Neuronal stem cell (in vitro differentiated cells): ENCODE data around the gene EFNA5.

Experiments used
- DNase-seq: peaks from one replicate; pipeline ENCODE4 v3.0.0-alpha.2; 2013; ENCODE audit warnings: low spot score
- H2AFZ ChIP-seq: one replicate; pipeline ENCODE4 v1.6.1; 2013; ENCODE audit warnings: mild to moderate bottlenecking, low read length, inconsistent platforms
- H2AK5ac ChIP-seq: 2 replicates; pipeline ENCODE4 v1.6.1; 2013; ENCODE audit warnings: low read depth, mild to moderate bottlenecking, inconsistent platforms, low read length, moderate library complexity, mixed read lengths
- H2BK120ac ChIP-seq: 2 replicates; pipeline ENCODE4 v1.6.1; 2013; ENCODE audit warnings: low read depth, mild to moderate bottlenecking, inconsistent platforms, low read length, moderate library complexity, mixed read lengths
- H2BK12ac ChIP-seq: one replicate; pipeline ENCODE4 v1.6.1; 2013; ENCODE audit warnings: low read length, inconsistent platforms
- H2BK15ac ChIP-seq: 2 replicates; pipeline ENCODE4 v1.6.1; 2013; ENCODE audit warnings: mild to moderate bottlenecking, low read length, inconsistent platforms, mixed read lengths
- H2BK5ac ChIP-seq: one replicate; pipeline ENCODE4 v1.6.1; 2013; ENCODE audit warnings: inconsistent platforms, mild to moderate bottlenecking, low read length, moderate library complexity
- H3K14ac ChIP-seq: one replicate; pipeline ENCODE4 v1.6.1; 2013; ENCODE audit warnings: low read length, inconsistent platforms
- H3K18ac ChIP-seq: 2 replicates; pipeline ENCODE4 v1.6.1; 2013; ENCODE audit warnings: low read length, inconsistent platforms
- H3K23ac ChIP-seq: 2 replicates; pipeline ENCODE4 v1.6.1; 2013; ENCODE audit warnings: low read depth, mild to moderate bottlenecking, mixed read lengths, low read length, inconsistent platforms; ENCODE audit not compliant: poor library complexity
- H3K27ac ChIP-seq: replicated peaks from 3 replicates; pipeline ENCODE4 v1.5.1; 2013; ENCODE audit warnings: low read length, inconsistent platforms
- H3K27me3 ChIP-seq, 3 experiments: 2 replicates each; pipeline ENCODE4 v1.6.1; 2013; ENCODE audit warnings: low read length in 3 of 3, mild to moderate bottlenecking in 2 of 3, inconsistent platforms in 1 of 3, low read depth in 1 of 3, mixed read lengths in 1 of 3, moderate library complexity in 1 of 3; ENCODE audit not compliant: control insufficient read depth in 3 of 3, insufficient read depth in 3 of 3
- H3K36me3 ChIP-seq, 2 donors: replicated peaks in 1 of 2; 2 replicates each; pipeline ENCODE4 v1.6.1; 2013; ENCODE audit warnings: low read length in 2 of 2; ENCODE audit not compliant: control insufficient read depth in 2 of 2, insufficient read depth in 2 of 2
- H3K4ac ChIP-seq: 2 replicates; pipeline ENCODE4 v1.6.1; 2013; ENCODE audit warnings: inconsistent platforms, mild to moderate bottlenecking, low read length, moderate library complexity
- H3K4me1 ChIP-seq, 2 donors: 1 replicate in 1 of 2; 2 replicates in 1 of 2; pipeline ENCODE4 v1.6.1; 2013; ENCODE audit warnings: low read length in 2 of 2, low read depth in 1 of 2; ENCODE audit not compliant: control insufficient read depth in 2 of 2, insufficient read depth in 1 of 2
- H3K4me2 ChIP-seq: one replicate; pipeline ENCODE4 v1.6.1; 2013; ENCODE audit warnings: mild to moderate bottlenecking, low read length, inconsistent platforms; ENCODE audit not compliant: insufficient read depth, poor library complexity, severe bottlenecking
- H3K4me3 ChIP-seq, 2 donors: 2 replicates each; pipeline ENCODE4 v1.5.1; 2013; ENCODE audit warnings: low read length in 2 of 2, mild to moderate bottlenecking in 2 of 2, inconsistent platforms in 1 of 2, moderate library complexity in 1 of 2
- H3K79me1 ChIP-seq: one replicate; pipeline ENCODE4 v1.6.1; 2013; ENCODE audit warnings: low read depth, mild to moderate bottlenecking, inconsistent platforms, low read length, moderate library complexity
- H3K9ac ChIP-seq: one replicate; pipeline ENCODE4 v1.6.1; 2013; ENCODE audit warnings: mild to moderate bottlenecking, low read depth, low read length, inconsistent platforms; ENCODE audit not compliant: poor library complexity
- H3K9me3 ChIP-seq, 2 donors: replicated peaks in 1 of 2; 2 replicates each; pipeline versions ENCODE3 to v1.6.1; 2013; ENCODE audit warnings: low read length in 2 of 2, mild to moderate bottlenecking in 2 of 2, inconsistent platforms in 1 of 2, low read depth in 1 of 2, mixed read lengths in 1 of 2, moderate library complexity in 1 of 2; ENCODE audit not compliant: control insufficient read depth in 2 of 2, insufficient read depth in 1 of 2
- H4K8ac ChIP-seq: one replicate; pipeline ENCODE4 v1.6.1; 2013; ENCODE audit warnings: low read depth, mild to moderate bottlenecking, inconsistent platforms, low read length, moderate library complexity
- H4K91ac ChIP-seq: one replicate; pipeline ENCODE4 v1.6.1; 2013; ENCODE audit warnings: low read length, low read depth, mild to moderate bottlenecking, inconsistent platforms; ENCODE audit not compliant: poor library complexity
- WGBS, 2 donors: extraction: QIAGEN DNeasy Blood & Tissue Kit; methylation state at CpG; one replicate each; pipeline ENCODE4 v1.1.7; 2013; ENCODE audit warnings: missing lambda C conversion rate in 2 of 2, mixed read lengths in 1 of 2; ENCODE audit not compliant: insufficient read length in 2 of 2, insufficient replicate concordance in 1 of 2; ENCODE audit errors: extremely low coverage in 2 of 2; 5-methylcytosine and 5-hydroxymethylcytosine counted together

Gene EFNA5

GRCh38 chr5:107418902-107419301 is 251.8 kb downstream of the EFNA5 start:
- Histone ChIP-seq H3K4me3 (no peak overlapping the region), H3K4ac (no peak overlapping the region)

DNA sequence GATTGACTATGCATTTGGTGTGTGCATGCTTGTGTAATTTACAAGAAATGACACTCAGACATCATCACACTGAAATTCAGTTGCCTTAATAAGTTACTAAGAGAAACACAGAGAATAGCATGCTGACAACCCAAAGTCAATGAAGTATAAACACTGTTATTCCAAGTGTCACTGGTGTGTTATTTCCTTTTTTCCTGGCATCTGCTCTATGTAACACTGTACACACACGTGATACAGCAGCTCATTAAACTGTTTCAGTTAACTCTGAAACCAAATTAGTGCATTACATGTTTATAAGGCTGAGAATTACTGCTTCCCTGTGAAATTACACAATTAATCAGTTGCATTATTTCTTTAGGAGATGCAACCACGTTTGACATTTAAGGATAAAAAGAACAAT is 252.7 kb downstream of the EFNA5 start:
- Histone ChIP-seq H3K14ac (no peak overlapping the region), H3K4me3 (no peak overlapping the region), H3K23ac (no peak overlapping the region), H3K4ac (no peak overlapping the region), H2BK120ac (no peak overlapping the region), H3K9me3 (no peaks in the 10 kb centered on the region), H3K4me1 (no peaks in the 10 kb centered on the region), H3K9ac (no peak overlapping the region), H2BK15ac (no peak overlapping the region), H4K8ac (no peak overlapping the region), H2AFZ (no peak overlapping the region), H3K18ac (no peak overlapping the region), H4K91ac (no peak overlapping the region), H2AK5ac (no peak overlapping the region), H3K4me2 (no peak overlapping the region), H3K27me3 (no peaks in the 10 kb centered on the region), H2BK5ac (no peak overlapping the region), H3K36me3 (peaks cover 6 to 46% of the 10 kb centered on the region in 2 donors), H2BK12ac (no peak overlapping the region), H3K79me1 (no peaks in the 10 kb centered on the region), H3K27ac (no peak overlapping the region)
- DNase-seq, result no peak
- WGBS, 2 donors, result no CpG with 5 or more reads among the region's 2 CpGs

More at GRCh38 chr5:107418902-107419301, 251.8 kb downstream of the EFNA5 start:
- H2AK5ac ChIP-seq, result no peak overlapping the region
- H3K36me3 ChIP-seq, result peaks cover 6 to 52% of the 10 kb centered on the region in 2 donors
- no peak overlapping the region for H3K18ac ChIP-seq
- H3K9me3 ChIP-seq, result no peaks in the 10 kb centered on the region
- H3K9ac ChIP-seq, result no peak overlapping the region
- no peak overlapping the region for H2AFZ ChIP-seq
- H4K91ac ChIP-seq, result no peak overlapping the region
- no peak overlapping the region for H3K27ac ChIP-seq
- DNase-seq, result no peak
- H3K14ac ChIP-seq, result no peak overlapping the region
- no peak overlapping the region for H3K4me2 ChIP-seq
- H3K4me1 ChIP-seq, result no peaks in the 10 kb centered on the region
- no peak overlapping the region for H4K8ac ChIP-seq
- no peak overlapping the region for H2BK5ac ChIP-seq
- no peak overlapping the region for H2BK15ac ChIP-seq
- H3K27me3 ChIP-seq, result no peaks in the 10 kb centered on the region
- no CpG with 5 or more reads among the region's 2 CpGs for WGBS, 2 donors
- H2BK12ac ChIP-seq, result no peak overlapping the region
- H3K79me1 ChIP-seq, result no peaks in the 10 kb centered on the region
- H3K23ac ChIP-seq, result no peak overlapping the region
- H2BK120ac ChIP-seq, result no peak overlapping the region

DNA sequence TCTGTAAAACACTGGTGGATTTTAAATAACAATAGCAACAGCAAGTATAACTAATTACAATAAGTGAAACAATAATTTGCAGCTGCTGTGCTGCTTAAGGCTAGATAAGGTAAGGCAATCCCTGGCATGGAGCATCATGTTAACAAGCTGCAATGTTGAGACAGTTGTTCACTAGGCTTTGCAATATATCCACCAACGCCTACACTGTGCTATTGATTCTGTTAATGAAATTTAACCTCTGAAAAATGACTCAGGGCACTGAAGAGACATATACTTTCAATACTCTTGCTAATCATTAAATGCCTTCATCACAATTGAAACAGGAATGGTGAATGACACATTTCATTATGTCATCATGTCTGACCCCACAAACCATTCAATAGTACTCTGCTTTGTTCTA is 255.0 kb downstream of the EFNA5 start:
- Histone ChIP-seq H3K27me3 (no peaks in the 10 kb centered on the region), H3K14ac (no peak overlapping the region), H2BK12ac (no peak overlapping the region), H2AK5ac (no peak overlapping the region), H3K4ac (no peak overlapping the region), H3K4me1 (no peaks in the 10 kb centered on the region), H3K9ac (no peak overlapping the region), H3K36me3 (peaks cover 0 to 31% of the 10 kb centered on the region in 2 donors), H3K79me1 (no peaks in the 10 kb centered on the region), H3K9me3 (no peaks in the 10 kb centered on the region), H2BK120ac (no peak overlapping the region), H4K91ac (no peak overlapping the region), H2BK15ac (no peak overlapping the region), H3K27ac (no peak overlapping the region), H3K18ac (no peak overlapping the region), H4K8ac (no peak overlapping the region), H3K4me2 (no peak overlapping the region), H2BK5ac (no peak overlapping the region), H2AFZ (no peak overlapping the region), H3K4me3 (no peak overlapping the region), H3K23ac (no peak overlapping the region)
- WGBS, 2 donors, result no CpG with 5 or more reads among the region's 1 CpG
- DNase-seq, result no peak

DNA sequence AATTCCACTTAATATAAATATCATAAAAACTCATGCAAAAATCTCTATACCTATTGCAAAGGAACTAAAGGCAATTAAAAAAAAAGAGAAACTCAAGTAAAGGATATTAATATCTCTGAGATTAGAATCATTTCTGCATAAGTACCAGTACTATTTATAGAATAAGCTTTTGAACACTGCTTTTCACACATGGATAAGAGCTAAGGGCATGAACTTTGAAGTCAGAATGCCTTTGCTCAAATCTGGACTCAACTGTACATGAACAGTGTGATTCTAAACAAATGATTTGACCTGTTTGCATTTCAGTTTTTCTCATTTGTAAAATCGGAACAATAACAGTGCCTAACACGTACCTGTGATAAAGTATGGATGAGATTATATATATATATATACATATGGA is 255.9 kb downstream of the EFNA5 start:
- no peak overlapping the region for H2BK12ac ChIP-seq
- H2BK5ac ChIP-seq, result no peak overlapping the region
- no peak overlapping the region for H3K9ac ChIP-seq
- no peak overlapping the region for H3K4me2 ChIP-seq
- H4K8ac ChIP-seq, result no peak overlapping the region
- H3K14ac ChIP-seq, result no peak overlapping the region
- no peak overlapping the region for H2BK120ac ChIP-seq
- H3K27ac ChIP-seq, result no peak overlapping the region
- H4K91ac ChIP-seq, result no peak overlapping the region
- DNase-seq, result no peak
- no peak overlapping the region for H2AFZ ChIP-seq
- no peaks in the 10 kb centered on the region for H3K9me3 ChIP-seq
- H3K79me1 ChIP-seq, result no peaks in the 10 kb centered on the region
- H3K23ac ChIP-seq, result no peak overlapping the region
- H3K27me3 ChIP-seq, result no peaks in the 10 kb centered on the region
- H2BK15ac ChIP-seq, result no peak overlapping the region
- H3K4me3 ChIP-seq, result no peak overlapping the region
- no peak overlapping the region for H3K4ac ChIP-seq
- H3K36me3 ChIP-seq, result peaks cover 0 to 22% of the 10 kb centered on the region in 2 donors
- H2AK5ac ChIP-seq, result no peak overlapping the region
- H3K18ac ChIP-seq, result no peak overlapping the region
- no peaks in the 10 kb centered on the region for H3K4me1 ChIP-seq
- no CpG with 5 or more reads among the region's 2 CpGs for WGBS, 2 donors
